Fibroblast of gingiva (primary cell): Measurements from ENCODE around the gene LRRC4C.
A peak's percentile ranks its signal among the peaks of the same experiment; 100 is the strongest.

Experiments used
- DNase-seq: peaks from one replicate; pipeline ENCODE4 v3.0.0-alpha.2; 2011; ENCODE audit warnings: low read depth

Gene LRRC4C

DNA sequence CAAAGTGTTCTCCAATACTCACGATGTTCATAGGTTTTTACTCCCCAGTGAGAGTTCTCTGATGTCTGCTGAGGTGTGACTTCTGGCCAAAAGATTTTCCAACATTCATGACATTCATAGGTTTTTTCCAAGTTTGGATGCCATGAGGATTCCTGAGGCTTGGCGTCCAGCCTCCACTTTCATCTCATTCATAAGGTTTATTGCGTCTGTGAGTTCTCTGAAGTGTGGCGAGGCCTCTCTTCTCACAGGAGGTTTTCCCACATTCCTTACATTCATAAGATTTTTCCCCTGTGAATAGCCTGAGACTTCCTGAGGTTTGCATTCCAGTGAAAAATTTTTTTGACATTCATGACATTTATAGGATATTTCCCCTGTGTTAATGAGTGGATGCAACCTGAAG, 1014.1 kb downstream of the LRRC4C start:
- DNase-seq: no peak

DNA sequence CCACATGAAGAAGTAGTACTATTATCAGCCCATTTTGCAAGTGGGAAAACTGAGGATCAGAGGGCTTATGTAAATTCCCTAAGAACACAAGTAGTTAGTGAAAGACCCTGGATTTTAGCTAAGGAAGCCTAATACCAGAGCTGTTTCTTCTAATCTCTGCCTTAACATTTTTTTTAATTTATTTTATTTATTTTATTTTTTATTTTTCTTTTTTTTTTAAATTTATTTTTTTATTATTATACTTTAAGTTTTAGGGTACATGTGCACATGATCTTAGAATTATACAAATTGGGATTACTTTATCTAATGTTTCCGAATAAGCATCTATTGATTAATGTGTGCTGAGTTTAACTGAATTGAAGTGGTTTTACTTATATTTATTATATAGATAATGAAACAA, 1015.3 kb downstream of the LRRC4C start:
- no peak for DNase-seq

DNA sequence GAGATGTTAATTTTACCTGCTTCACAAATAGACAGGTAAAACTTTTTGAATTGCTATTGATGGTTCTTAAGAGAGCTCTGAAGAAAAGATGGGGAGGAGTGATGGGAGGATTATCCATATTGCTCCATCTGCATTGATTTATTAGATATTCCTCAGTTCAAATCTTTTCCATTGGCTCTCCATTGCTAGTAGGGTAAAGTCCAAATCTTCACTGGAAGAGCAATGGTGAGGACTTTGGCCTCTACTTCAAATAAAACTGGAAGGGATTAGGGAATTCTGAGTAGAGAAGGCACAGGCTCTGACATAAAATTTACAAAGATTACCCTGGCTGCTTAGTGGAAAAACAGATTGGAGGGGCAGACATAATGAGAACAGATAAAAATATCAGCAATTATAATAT, 1024.1 kb downstream of the LRRC4C start:
- DNase-seq: no peak

DNA sequence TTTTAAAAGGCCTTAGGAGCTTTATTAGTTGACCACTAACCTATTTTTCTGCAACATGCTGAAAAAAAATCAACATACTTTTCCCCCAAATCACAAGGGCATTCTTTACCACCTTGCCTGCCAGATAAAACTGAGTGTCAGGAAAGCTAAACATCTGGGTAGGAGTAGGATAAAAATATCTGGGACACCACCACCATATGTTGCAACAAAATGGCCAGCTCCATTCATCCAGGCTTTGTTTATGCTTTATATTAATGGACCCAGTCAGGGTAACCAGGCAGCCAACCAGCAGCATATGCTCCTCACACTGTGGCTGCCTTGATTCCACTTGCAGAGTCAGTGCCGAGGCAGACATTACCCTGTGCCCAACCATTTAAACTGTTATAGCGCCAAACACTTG, 1024.5 kb downstream of the LRRC4C start:
- no peak for DNase-seq

DNA sequence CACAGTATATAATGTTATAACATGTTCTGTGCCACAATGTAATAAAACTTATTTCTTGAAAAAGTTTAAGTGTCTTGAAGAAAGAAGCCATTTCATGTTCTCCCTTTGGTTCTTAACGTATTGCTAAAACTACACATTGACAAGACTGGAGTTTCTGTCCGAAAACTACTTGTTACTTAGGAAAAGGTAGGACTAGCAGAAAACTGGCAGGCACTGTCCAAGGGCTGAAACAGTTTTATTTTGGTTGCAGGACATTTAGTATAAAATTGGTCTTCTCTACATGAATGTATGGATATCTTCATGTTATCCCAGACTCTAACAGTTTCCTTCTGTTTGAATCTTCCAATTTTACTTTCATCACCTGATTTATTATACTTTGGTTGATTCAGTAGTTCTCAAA, 1027.1 kb downstream of the LRRC4C start:
- no peak for DNase-seq

DNA sequence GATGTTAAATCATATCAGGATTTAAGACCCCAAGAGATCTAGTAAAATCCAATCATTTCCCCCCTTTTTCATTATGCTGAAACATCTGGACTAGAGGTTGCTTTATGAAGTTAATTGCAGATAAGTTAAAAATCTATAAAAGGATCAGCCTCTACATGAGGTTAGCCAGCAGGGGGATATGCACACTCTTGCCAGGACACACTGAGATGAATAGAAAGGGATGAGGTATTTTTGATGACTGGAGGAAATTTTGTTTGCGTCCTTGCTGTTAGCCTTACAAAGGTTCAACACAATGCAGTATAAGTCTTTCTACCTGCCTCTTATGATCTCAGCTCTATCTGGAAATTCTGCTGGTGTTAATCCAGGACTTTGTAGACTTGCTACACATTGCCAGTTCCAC, 1034.3 kb downstream of the LRRC4C start:
- DNase-seq: no peak

DNA sequence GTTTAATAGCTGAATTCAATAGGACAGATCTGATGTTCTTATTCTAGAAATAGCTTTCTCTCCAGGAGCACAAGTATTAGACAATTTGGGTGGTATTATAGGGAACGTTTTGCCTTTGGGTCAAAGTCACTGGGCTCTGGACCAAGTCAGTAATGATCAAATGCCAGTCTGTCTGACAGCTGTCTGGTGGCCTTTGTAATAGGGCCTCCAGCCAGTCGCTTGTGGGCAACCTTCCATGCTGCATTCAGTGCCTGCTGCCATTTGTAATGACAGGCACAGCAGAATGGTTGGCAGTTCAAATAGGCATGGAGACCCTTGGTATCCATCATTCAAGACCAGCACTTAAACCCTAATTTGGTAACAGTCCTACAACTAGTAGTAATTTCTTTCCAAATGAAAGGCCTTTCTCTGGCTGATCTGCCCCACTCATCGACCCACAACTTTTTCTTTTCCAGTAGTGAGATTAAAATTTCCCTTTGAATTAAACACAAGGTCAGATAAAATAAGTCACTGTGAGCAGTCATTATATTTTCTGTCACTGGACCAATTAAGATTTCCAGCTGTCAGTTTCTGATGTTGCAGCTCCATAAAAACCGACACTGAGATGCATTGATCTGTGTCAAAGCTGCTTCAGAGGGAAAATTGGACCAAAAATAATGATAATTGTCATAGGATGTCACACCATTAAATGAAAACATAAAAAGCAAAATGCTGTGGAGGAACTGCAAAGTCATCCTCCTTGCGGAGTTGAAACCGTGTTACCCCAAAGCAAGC, 1038.1 kb downstream of the LRRC4C start:
- DNase-seq: no peak

DNA sequence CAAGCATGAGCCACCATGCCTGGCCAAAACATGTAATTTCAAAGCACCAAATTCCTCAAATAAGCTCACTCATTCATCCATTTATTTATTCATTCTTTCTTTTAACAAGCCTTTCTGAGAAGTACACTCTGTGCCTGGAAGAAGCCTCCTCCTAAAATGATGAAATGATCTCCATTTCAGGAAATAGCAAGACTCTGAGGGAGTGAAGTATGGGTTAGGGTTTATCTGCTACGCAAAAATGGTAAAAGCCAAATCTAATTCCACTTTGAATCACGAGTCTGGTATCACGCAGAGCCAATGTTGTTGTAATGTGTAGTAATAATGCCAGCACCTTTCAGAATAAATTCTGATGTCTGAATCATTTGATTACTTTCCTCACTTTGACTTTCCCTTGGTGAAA, 1041.8 kb downstream of the LRRC4C start:
- DNase-seq: no peak

DNA sequence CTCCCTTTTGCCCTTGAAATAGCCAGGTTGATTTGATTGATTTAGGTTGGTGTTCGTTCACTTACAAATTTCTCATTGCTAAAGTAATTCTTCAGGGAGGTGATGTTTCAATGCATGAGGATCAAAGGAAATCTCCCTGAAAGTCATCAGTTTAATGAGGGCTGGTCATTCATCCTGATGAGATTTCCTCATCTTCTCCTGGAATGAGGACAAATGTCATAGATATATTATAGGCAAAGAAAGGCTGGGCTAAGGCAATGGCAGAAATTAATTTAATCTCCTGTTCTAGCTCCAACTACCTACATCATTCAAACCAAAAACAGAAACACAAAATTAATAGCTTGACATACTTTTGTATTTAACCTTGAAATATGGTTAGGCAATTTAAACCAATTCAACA, 1052.1 kb downstream of the LRRC4C start:
- no peak for DNase-seq

DNA sequence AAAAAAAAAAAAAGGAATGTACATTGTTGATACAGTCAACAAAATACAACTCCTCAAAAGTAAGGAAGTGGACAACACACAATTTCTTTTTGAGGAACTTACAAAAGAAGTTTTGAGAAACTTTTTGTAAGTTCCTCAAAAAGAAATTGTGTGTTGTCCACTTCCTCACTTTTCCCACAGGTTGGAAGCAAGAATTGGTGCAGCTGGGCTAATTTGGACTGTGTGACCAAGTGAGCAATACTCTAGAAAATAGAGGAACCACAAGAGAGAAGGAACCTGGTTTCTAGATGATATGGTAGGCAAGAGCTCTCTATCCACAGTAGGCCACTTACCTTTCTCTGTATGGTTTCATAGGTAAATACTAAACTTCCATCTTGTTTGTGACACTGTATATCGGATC, 1053.8 kb downstream of the LRRC4C start:
- DNase-seq: no peak

DNA sequence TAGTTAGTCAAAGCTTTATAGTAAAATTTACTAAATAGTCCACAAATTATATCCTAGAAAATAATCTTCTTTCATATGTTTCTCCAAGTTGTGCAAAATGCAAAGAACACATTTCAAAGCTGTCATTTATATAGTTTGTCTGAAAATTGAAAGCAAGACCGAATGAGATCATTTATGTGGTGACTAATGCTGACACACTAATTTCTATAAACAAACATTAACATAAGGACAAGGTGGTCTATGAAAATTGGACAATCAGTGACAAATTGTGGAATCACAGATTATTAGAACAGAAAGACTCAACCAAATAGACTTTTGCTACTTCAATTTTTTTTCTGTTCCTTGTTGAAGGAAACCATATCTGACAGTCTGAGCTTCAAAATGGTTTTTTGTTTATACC, 1056.1 kb downstream of the LRRC4C start:
- DNase-seq: no peak

DNA sequence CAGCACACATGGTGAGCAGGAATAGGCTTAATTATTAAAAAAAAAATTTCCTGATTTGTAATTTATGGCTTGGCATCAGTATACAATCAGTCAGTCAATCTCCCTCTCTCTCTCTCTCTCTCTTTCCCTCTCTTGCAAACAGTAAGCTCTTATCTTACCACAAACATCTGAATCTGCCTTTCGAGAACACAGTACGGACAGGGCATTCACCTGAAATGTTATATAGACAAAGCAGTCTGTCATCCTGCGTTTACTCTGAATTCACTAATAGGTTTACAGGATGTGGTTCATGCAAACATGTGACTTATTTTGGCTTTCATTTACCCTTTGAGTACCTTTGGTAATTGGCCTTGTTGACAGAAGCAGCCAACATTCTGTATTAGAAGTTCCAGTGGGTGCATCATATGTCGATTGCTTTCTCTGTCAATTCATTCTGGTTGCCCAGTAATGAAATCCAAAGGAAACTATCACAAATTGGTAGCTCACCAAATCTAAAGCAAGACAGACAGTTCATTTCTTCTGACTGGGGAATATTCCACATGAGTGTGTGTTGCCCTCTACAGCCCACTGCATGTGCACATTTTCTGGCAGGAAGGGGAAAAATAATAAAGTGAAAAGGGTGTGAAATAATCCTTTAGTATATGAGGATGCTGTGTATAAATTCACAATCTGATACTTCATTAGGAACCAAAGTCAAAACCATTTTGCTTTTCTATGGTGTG, 1058.2 kb downstream of the LRRC4C start:
- no peak for DNase-seq

DNA sequence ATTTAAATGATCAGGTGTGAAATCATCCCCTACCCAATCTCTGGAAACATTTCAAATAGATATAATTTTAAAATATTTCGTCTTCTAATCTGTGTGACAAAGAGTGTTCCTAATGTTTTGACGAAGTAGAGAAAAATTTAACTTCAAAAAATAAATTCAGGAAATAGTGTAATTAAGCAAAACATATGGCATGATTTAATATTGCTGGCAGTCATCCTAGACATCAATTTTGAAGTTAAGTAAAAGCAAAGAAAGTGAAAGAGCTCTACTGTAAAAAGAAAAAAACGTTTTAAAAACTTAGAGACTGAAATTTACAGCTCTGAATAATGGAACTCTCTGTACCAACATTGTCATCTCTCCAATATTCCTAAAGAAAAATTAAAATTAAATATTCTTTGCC, 1062.3 kb downstream of the LRRC4C start:
- DNase-seq: peak; percentile 32

DNA sequence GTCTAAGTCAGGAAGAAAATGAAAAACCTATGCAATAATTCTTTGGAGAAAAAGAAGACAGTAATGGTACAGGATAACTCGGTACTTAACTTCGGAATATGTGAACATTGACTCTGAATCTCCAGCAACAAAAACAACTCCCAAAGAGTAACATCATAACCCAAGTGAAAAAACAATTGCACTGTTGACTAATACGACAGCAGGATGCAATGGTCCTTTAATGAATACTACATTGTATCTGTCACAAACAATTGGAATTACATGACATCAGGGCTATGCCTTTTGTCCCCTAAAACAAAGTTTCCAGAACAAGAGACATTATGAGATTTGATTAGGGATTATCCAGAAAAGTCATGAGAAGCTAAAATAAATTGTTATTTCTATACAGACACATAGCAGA, 1065.9 kb downstream of the LRRC4C start:
- no peak for DNase-seq

DNA sequence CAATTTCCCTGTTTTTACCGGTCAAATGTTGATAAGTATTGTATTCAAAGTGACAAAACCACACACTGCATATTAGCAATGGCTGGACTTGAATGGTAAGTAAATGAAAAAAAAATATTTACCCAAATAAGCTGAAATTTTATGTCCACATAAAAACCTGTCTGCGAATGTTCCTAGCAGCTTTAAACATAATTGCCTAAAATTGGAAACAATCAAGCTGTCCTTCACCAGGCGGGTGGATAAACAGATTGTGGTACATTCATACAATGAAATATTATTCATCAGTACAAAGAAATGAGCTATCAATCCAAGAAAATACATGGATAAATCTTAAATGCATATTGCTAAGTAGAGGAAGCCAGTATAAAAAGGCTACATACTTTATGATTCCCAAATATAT, 1067.8 kb downstream of the LRRC4C start:
- no peak for DNase-seq

DNA sequence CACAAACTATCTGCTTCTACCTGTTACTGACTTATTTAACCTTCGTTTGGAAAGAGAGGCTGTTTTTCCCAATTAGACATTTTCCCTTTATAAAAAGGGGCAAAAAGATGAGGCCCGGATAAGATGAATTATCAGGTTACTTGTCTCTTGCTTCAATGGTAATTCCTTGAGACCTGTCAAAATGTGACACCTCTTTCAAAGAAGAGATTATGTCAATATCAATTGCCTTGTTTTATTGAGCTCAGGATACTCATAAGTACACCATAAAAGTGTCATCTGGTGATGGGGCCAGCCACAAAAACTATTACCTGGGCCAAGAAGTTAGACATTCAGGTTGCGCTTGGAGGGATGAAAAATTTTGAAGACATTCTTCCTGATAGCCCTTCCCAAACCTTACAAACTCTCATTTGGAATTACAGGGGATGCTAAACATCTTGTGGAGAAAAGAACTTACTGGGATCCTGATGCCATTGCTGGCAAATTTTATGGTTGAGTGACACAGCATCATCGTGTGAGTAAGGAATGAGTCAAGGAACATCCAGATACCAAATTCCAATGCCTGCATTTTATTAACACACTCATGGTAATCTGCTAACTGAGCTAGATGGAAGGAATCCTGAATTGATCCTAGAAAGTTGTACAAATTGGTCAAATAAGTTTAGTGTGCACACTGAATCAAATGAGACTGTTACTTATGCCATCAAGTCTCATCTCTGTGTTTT, 1071.2 kb downstream of the LRRC4C start:
- peak; percentile 40 for DNase-seq

DNA sequence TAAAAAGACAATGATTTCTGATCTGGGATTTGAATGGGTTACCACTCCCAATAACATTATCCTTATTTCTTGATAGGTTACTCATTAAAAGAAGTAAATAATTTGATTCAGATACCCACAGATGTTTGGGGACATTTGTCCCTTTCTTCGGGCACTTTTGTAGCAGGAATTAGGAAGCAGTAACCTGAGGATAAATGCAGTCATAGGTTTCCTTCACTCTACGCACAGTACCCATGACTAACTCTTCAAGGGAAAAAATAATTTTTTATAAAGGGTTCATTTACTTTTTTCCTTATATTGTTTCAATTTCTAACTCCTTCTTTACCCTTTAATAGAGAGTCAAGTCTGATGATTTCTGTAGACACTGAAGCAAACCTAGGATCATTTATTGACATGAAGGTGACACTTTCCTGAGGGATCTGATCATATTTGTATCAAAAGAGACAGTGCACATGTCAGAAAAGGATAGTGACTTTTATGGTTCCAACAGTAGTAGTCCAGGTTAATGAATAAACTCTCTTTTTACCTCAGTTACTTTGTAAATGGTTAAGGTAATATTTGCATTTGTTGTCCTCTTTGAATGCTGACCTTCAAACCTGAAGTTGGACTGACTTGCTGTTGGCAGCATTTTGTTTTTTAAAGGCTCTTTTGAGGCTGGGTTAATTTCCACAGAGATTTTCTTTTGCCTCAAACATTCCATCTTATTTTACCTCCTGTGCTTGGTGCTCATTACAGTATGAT, 1072.0 kb downstream of the LRRC4C start:
- DNase-seq: no peak

DNA sequence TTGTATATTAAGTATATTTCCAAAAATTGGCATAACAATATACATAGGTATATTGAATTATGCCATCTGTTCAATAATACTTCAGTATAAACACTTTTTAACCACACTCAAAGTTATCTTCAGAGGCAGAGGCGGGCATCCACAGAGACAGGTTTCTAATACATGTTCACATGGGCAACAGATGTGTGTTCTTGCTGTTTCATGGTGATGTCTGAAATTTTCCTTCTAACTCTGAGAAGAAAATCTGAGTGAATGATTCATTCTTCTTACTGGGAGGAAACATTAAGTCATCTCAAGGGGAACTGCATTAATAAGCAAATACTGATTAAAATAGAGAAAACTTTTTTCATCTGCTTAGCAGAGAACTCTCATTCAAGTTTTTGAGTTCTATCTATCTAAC, 1074.5 kb downstream of the LRRC4C start:
- peak; percentile 75 for DNase-seq

DNA sequence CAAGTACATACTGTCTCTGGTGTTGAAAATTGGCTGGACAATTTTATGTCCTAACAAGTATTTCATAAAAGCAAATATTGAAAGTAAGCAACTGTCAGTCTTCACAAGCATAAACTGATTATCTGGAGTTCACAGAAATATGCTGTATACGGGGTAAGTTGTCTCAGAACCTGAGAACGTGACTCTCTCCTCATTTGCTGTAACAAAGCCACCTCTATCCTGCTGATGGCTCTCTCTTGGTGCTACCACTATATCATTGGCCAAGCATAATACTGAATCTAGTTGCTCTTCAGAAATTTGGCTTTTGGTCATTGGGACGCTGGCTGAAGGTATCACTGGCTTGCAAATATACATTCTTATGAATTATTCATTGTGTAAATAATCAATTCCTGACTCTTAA, 1078.0 kb downstream of the LRRC4C start:
- no peak for DNase-seq

DNA sequence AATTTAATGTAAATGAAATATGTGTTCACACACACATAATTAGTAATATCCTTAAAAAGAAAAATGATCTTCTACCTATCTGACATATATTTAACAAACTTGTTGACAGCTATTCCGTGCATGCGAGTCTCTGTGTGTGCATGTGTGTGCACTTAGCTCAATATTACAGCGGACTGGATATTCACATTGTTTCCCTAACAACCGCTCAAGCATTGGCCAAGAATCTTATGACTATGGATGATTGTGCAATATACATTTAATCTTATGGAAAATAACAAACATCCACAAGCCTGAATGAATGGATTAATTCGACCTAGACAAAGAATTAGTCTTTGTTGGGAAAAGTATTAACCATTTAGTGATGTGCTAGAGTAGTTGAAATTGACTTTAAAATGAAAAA, 1078.6 kb downstream of the LRRC4C start:
- DNase-seq: no peak

DNA sequence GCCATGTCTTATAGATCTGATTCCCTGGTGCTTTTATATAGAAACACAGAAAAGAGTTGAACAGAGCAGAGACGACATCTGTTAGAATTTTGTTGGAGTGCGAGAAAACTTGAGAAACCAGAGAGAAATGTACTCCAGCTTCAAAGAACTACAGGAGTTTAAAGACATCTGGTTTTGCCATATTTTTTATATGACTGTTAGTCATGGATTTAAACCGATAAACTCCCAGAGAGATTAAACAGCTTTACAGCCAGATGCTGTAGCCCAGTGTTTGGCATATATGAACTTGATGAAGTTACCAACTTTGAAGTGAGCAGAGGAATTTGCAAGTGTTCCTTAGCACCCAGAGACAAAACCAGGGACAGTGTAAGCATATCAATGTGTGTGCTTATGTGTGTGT, 1083.1 kb downstream of the LRRC4C start:
- DNase-seq: no peak

DNA sequence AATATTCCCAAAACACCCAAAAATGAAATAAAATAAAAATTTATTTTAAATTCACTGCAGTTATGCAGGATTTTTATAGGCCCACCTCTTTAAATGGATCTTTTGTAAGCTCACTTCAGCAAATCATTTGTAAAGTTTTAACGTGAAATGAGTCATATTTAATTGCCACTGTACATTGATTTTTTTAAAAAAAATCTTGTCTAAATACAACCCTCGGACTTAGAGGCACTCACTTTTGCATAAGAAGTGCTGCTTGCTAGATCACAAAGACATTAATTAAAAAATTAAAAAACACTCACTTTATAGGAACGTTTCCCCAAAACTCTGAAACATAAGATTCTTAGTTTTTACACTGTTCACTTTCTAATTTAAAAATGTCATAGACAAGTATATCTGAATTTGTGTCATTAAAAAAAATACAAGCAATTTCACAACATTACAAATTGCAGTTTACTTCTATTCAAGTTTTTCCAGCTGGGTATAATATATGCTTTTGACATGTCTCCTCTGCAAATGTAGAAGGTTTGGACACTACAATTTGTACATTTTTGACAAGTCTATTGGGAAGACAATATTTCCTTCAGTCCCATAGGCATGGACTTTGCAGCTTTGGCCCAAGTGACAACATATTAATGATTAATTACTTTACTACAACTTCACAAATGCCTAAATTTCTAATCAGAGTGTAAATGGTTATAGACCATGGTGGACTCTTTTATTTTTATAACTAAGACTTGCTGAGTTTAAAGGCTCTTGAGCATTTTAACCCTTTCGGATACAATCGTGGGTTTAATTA, 1088.4 kb downstream of the LRRC4C start:
- DNase-seq: no peak
